Progenitor cell of endocrine pancreas (in vitro differentiated cells): ENCODE measurements around the gene ARHGAP26. TPM values are rescaled to one million over a fixed set of nuclear protein-coding genes. Genes with fewer than 3 reads are reported as not detected.

Experiments used
- DNase-seq: peaks from one replicate; pipeline ENCODE4 v3.0.0; 2021; ENCODE audit warnings: low spot score; ENCODE audit not compliant: unreplicated experiment
- H3K27ac Mint-ChIP-seq: 2 replicates; pipeline ENCODE4 v1.8.0; 2021; ENCODE audit warnings: mild to moderate bottlenecking, moderate library complexity, mixed read lengths
- H3K27me3 Mint-ChIP-seq: 2 replicates; pipeline ENCODE4 v1.8.0; 2021; ENCODE audit warnings: mixed read lengths
- H3K36me3 Mint-ChIP-seq: 2 replicates; pipeline ENCODE4 v1.8.0; 2022; ENCODE audit warnings: mixed read lengths; ENCODE audit not compliant: insufficient read depth
- H3K4me1 Mint-ChIP-seq: 2 replicates; pipeline ENCODE4 v1.8.0; 2021; ENCODE audit warnings: low read depth, mixed read lengths
- H3K4me3 Mint-ChIP-seq: 2 replicates; pipeline ENCODE4 v1.8.0; 2021; ENCODE audit warnings: low read depth, mild to moderate bottlenecking, moderate library complexity, mixed read lengths
- H3K9me3 Mint-ChIP-seq: 2 replicates; pipeline ENCODE4 v1.8.0; 2021; ENCODE audit warnings: low read depth, mixed read lengths
- total RNA-seq: library from RNA; stranded (reverse); gene quantifications from 2 replicates; pipeline ENCODE4 v1.2.1, GENCODE V29; 2021
- TF ChIP-seq, protein P1 (sequence below): fragments of 200-600 bp; sonication (generic); IDR thresholded peaks from one replicate; pipeline ENCODE4 v1.5.0; 2021; ENCODE audit warnings: antibody characterized with exemption, mild to moderate bottlenecking; ENCODE audit not compliant: unreplicated experiment

The ARHGAP26 gene
- total RNA-seq, 1 donor from 2014 or later: 21.3 TPM

DNA sequence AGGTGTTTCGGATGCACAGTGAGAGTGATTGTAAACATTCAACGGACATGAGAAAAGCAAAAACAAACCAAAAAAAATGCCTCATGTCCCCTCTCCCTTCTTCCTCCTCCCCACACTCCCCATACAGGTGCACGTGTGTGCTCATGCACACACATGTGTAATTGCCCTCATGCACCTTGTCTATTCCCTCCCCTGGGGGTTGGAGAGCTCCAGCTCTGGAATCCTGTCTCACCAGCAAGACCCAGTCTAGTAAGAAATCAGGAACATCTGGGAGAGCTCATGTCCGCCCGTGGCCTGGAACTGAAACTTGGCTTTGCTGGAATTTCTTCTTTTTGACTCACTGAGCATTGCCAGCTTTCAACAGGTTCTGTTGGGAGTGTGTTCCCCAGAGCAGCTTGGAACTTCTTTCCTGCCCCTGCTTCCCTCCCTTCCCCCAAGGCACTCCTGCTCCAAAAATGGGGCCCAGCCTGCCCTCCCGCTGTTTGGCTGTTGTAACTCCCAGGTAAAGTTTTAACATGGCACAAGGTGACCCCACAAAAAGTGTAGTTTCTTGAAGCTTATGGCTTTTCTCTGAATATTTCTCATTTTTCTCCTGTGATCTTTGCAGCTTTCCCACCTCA is 443.2 kb downstream of the ARHGAP26 start:
- no peak overlapping the region for H3K4me3 Mint-ChIP-seq
- TF ChIP-seq, protein P1, sequence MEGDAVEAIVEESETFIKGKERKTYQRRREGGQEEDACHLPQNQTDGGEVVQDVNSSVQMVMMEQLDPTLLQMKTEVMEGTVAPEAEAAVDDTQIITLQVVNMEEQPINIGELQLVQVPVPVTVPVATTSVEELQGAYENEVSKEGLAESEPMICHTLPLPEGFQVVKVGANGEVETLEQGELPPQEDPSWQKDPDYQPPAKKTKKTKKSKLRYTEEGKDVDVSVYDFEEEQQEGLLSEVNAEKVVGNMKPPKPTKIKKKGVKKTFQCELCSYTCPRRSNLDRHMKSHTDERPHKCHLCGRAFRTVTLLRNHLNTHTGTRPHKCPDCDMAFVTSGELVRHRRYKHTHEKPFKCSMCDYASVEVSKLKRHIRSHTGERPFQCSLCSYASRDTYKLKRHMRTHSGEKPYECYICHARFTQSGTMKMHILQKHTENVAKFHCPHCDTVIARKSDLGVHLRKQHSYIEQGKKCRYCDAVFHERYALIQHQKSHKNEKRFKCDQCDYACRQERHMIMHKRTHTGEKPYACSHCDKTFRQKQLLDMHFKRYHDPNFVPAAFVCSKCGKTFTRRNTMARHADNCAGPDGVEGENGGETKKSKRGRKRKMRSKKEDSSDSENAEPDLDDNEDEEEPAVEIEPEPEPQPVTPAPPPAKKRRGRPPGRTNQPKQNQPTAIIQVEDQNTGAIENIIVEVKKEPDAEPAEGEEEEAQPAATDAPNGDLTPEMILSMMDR: no peak

DNA sequence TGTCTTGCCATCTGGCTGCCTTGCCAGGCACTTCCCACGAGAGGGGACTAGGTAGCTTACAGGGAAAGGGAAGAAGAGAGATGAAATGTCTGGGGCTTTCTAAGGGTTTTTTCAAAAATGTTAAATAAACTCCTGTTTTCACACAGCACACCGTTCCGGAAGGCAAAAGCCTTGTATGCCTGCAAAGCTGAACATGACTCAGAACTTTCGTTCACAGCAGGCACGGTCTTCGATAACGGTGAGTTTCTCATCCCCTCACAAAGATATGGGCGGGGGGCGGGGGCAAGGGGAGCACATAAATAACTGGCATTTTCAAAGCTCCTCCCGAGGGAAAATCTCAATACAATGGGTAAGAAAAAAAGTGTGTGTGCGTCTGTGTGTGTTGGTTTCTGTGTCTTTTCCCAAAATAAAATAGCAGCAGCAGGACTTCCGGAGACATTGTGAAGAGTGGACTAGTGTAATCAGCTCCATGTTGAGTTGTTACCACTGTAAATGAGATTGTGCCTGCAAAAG is 443.7 kb downstream of the ARHGAP26 start:
- DNase-seq: no peak
- Mint-ChIP-seq H3K4me3 (no peak overlapping the region), H3K27me3 (no peaks in the 10 kb centered on the region), H3K4me1 (peaks cover 13% of the 10 kb centered on the region), H3K27ac (no peak overlapping the region), H3K36me3 (peaks cover 3% of the 10 kb centered on the region), H3K9me3 (no peaks in the 10 kb centered on the region)
- TF ChIP-seq, protein P1: no peak

More for the DNA sequence above, 443.2 kb downstream of the ARHGAP26 start:
- H3K27me3 Mint-ChIP-seq: no peaks in the 10 kb centered on the region
- no peak overlapping the region for H3K27ac Mint-ChIP-seq
- no peaks in the 10 kb centered on the region for H3K9me3 Mint-ChIP-seq
- peaks cover 3% of the 10 kb centered on the region for H3K36me3 Mint-ChIP-seq
- DNase-seq: no peak
- peaks cover 13% of the 10 kb centered on the region for H3K4me1 Mint-ChIP-seq

DNA sequence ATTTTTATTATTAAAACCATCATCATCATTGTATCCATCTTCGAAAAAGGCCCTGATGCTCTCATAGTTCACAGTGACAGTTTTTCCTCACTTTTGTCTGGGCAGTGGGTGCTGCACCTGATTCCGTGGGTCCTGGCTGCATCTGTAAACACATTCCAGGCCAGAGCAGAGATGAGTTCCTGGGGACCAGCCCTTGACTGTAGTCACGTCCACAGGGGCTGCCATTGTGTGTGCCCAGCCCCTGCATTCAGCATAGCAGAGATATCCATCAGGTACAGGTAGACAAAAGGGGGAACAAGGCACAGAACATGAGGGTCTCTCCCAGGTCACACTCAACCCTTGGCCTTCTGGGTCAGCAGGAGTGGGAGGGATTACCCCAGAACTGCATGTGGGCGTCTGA is 444.3 kb downstream of the ARHGAP26 start:
- Mint-ChIP-seq H3K36me3 (peaks cover 3% of the 10 kb centered on the region), H3K27ac (no peak overlapping the region), H3K4me1 (peaks cover 13% of the 10 kb centered on the region), H3K4me3 (no peak overlapping the region), H3K27me3 (no peaks in the 10 kb centered on the region), H3K9me3 (no peaks in the 10 kb centered on the region)
- TF ChIP-seq, protein P1: no peak
- no peak for DNase-seq

DNA sequence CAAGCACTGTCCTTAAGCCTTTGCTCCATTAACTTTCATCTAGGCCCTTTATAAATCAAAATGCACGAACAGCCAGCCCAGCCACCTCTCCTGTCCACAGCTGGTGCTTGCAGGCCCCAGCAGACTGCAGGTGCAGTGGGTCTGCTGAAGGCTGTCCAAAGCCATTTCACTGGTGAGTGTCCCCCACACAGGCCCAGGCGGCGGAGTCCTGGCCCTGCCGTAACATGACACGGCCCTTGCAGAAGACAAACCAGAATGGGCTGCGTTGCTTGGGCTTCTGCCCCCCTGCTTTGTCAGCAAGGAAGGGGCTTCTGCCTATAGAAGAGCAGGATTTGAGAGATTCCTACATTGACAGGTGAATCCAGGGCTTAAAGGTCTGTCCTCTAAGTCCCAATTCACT is 444.7 kb downstream of the ARHGAP26 start:
- Mint-ChIP-seq H3K36me3 (peaks cover 3% of the 10 kb centered on the region), H3K4me3 (no peak overlapping the region), H3K27ac (no peak overlapping the region), H3K27me3 (no peaks in the 10 kb centered on the region), H3K4me1 (peaks cover 13% of the 10 kb centered on the region), H3K9me3 (no peaks in the 10 kb centered on the region)
- DNase-seq: no peak
- TF ChIP-seq, protein P1: no peak

DNA sequence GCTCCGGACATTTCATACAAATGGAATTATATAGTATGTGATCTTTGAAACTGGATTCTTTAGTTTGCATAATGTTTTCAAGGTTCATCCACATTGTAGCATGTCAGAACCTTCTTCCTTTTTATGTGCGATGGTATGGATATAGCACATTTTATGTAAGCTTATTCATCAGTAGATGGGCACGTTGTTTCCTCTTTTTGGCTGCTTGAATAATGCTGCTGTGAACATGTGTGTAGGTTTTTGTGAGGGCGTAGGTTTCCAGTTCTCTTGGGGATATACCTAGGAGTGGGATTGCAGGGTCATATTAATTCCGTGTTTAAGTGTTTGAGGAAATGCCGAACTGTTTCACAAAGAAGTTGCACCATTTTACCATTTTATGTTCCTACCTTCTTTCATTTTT is 445.5 kb downstream of the ARHGAP26 start:
- H3K4me1 Mint-ChIP-seq: peaks cover 13% of the 10 kb centered on the region
- no peaks in the 10 kb centered on the region for H3K27me3 Mint-ChIP-seq
- no peaks in the 10 kb centered on the region for H3K36me3 Mint-ChIP-seq
- TF ChIP-seq, protein P1: no peak
- H3K9me3 Mint-ChIP-seq: no peaks in the 10 kb centered on the region
- DNase-seq: no peak
- H3K27ac Mint-ChIP-seq: no peak overlapping the region
- no peak overlapping the region for H3K4me3 Mint-ChIP-seq
